SIG-M5 treated with dmso at 0.1 percent for 504 hours (cell line): Measurements from ENCODE around the gene KBTBD3.
A peak's percentile ranks its signal among the peaks of the same experiment; 100 is the strongest.

Experiments
- DNase-seq: peaks from one replicate; lab custom pipeline; 2025; ENCODE audit not compliant: unreplicated experiment; lab: John Stamatoyannopoulos, UW

KBTBD3 gene

GRCh38 chr11:106076919-106077608, at the start of gene KBTBD3:
KBTBD3 (minus strand) TSS chr11:106077347; CDS start chr11:106059097, 18,250 bp downstream.
- DNase-seq, result peak; percentile 96

DNA sequence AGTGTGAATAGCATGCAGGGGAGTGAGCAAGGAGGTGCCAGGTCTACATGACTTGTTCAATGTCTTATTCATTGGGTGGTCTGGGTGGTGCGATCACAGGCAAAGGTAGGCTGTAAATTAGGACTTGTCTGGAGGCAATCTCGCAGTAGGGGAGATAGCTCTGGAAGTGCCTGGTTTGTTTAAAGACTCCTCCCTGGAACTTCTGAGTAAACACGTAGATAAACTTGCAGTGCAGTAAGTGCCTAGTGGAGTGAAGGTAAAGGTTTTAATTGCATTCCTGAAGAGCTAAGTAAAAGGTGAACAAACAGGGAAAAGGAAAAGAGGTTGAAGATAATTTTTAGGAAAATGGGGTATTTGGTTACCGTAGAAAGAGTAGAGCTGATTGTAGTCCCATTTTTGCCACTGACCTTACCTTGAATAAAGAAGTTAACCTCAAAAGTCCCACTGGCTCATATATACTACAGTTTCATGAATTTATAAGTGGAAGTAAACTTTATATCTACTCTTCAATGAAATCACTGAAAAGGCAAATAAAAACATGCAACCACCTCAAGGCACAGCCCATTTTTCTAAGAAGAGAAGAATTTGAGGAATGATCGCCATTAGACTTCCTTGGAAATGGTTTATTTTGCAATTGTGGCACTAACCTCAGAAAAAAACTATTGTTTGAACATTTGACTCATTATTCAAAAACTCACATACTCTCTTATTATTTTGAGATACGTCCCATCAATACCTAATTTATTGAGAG, 44.6 kb upstream of the KBTBD3 start:
- DNase-seq, result no peak

DNA sequence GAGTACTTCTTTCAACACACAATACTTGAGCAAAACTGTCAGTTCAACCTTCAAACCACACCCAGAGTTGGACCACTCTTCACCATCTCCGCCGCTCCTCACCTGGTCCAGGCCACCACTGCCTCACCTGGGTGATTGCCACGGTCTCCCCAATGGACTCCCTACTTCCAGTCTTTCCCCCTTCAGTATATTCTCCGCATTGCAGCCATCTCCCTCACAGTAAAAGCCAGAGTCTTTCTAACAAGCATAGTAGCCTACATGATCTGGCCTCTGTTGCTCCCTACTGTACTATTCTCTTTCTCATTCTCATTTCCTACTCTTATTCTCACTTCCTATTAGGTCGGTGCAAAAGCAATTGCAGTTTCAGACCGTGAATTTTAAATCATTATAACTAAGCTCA, 28.8 kb upstream of the KBTBD3 start:
- DNase-seq, result no peak

DNA sequence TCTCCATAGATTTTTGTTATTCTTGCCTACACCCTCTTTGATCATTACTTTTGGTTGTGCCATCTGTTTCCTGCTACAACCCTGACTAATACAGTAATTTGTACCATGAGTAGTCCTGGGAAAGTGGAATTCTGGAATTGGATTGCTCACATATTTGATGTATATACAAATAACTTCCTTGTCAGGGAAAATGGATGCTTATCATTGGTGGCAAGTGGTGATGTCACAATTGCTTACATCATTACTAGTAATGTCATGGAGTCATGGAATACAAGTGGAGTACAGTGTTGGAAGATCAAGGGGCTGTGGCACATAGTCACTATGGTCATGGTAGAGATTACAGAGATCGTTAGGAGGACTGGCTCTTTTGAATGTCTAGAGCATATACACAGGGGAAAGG, 24.7 kb upstream of the KBTBD3 start:
- no peak for DNase-seq

DNA sequence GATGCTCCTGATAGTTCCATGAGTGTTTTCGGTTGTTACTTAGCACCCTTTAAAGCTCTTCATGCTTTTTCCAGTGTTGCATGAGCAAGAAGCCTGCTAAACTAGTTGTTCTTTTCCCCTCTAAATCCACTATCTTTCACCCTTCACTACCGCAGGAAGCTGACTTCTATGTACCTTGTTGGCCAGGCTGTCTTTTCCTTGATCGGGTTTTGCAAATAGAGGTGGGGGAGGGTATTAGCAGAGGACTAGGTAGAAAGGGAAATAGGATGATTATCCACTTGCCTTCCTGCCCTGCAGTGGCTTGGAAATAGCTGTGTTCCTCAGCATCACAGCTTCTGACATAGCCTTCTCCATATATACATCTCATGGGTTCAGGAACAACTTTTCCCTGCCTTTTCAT, 24.2 kb upstream of the KBTBD3 start:
- no peak for DNase-seq

DNA sequence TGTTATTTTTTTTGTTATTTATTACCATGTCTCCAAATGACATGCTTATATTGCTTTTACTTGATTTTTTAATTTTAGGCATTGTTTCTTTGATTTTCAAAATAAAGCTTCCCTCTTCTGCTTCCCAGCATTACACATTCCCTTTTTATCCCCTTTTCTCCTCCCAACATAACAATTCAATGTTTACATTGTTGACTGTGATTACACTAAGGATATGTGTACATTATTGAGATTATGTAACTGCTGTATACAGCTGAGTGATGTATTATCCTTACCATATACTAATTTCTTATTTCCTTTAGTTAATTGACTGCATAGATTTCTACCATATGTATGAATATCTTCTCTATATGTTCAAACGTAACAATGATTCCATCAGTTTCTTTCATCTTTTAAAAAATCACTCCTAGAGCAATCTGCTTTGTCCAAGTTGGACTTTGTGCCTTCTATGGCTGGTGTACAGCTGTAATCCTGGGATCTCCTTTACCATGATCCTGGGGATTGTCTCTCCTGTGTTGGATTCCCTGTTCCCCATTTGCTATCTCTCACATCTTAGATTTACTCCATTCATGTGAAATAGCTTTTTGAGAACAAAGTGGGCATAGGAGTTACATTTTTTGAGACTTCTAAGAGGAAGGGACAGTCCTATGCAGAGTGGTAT, 21.9 kb upstream of the KBTBD3 start:
- DNase-seq, result no peak

GRCh38 chr11:106092446-106092845, 15.3 kb upstream of the KBTBD3 start:
- DNase-seq, result no peak

GRCh38 chr11:106091480-106092123, 14.5 kb upstream of the KBTBD3 start:
- no peak for DNase-seq

DNA sequence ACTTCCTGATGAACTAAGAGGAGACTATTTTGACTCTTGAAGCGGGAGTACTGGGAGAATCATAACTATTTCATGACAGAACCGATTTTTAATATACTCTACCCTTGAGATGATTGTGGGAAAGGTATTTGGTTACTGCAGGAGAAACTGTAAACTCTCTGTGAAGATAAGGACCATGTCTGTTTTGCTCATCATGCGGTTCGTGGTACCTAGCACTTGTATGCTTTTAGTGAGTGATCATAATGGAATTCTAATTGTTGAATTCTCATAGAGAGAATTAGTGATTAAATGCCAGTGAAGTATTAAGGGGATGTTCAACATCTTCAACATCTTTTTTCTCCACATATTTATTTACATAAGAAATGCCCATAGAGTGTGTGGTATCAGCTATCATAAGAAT, 11.7 kb upstream of the KBTBD3 start:
- no peak for DNase-seq

GRCh38 chr11:106087815-106088435, 10.8 kb upstream of the KBTBD3 start:
- peak; percentile 42 for DNase-seq

- DNase-seq, result no peak
Measured at GRCh38 chr11:106086850-106087249, 9.7 kb upstream of the KBTBD3 start.

DNA sequence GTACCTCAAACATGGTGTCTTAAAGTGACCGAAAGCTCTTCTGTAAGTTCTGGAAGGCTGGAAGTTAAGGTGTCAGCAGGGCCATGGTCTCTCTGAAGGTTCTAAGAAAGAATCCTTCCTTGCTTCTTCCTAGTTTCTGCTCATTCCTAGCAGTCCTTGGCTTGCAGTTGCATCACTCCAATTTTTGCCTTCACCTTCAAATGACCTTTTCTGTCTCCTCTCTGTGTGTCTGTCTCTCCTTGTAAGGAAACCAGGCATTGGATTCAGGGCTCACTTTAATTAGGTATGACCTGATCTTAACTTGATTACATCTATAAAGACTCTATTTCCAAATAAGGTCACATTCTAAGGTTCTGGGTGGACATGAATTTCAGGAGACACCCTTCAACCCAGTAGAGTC, 9.0 kb upstream of the KBTBD3 start:
- no peak for DNase-seq

DNA sequence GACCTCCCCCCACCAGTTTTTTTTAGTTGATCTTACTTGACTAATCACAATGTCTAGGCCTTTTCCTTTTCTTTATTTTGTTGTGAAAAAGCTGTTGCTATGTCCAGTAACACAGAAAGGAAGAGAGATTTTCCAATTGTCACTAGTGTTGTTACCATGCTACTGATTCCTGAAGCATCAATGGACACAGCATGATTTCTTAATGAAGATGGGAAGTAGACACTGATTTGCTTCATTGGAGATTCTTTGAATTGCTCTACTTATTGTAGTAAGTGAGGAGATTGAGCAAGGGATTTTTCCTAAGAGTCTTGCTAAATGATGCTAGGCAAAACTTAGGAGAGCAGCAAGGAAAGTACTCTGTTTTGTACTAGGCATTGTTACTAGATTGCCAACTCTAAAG, 4.9 kb upstream of the KBTBD3 start:
- no peak for DNase-seq

- peak; percentile 62 for DNase-seq
Measured at GRCh38 chr11:106077609-106078455, 685 bp upstream of the KBTBD3 start, which contains the start of gene AASDHPPT. AASDHPPT (plus strand) TSS chr11:106077662; CDS start chr11:106077711, 49 bp downstream.

- no peak for DNase-seq
Measured at GRCh38 chr11:106076171-106076918, 802 bp downstream of the KBTBD3 start.

GRCh38 chr11:106072804-106073203, 4.3 kb downstream of the KBTBD3 start:
- no peak for DNase-seq

DNA sequence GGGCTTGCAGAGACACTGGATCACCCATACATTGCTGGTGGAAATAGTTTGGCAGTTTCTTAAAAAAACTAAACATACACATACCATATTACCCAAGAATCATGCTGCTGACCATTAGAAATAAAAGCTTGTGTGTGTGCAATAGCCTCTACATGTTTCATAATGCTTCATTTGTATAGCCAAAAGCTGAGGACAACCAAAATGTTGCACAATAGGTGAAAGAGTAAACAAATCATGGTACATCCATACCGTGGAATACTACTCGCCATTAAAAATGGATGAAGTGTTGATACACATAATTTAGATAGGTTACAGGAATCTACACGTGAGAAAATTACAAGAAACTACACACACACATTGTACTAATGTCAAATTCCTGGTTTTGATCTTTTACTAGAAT, 6.5 kb downstream of the KBTBD3 start:
- no peak for DNase-seq

DNA sequence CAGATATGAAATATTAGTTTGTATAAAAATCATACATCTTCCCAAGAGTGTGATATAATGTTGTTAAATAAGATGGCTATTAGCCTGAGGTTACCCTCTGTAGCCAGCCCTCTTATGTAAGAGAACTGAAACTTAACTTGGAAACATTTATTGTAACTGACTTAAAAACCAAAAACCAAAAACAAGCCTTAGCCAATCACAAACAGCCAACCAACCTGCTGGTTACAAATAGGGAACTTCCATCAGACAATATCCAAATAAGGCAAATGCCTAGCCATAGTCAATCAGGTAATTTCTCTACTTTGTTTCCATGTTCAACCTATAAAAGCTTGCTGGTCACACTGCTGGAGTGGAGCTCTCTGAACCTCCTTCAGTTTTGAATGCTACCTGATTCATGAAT, 14.1 kb downstream of the KBTBD3 start:
- DNase-seq, result peak; percentile 5
